ENCODE data around the gene SMAD3.

DNA sequence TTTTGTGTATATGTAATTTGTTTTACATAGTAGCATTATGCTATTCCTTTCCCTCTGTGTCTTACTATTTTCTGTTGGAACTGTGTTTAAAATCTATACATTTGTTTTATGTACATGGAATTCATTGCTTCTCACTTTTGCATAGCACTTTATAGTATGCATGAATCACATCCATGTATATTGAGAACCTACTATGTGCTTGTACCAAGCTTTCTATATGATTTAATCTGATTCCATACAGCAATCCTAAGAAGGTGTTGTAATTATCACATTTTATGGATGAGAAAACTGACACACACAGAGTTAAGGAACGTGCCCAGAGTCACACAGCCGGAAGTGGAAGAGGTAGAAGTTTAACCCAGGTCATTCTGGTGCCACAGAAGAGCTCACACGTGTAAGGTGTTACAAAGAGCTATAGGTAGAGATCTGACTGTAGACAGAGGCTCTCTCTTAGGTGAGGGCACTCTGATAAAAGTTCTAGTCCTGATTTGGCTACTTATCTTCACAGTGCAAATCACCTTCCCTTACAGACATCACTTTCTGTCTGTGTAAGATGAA, 3.5 kb upstream of the SMAD3 start:
- TF ChIP-seq CTCF (IDR thresholded peaks at IDR 0.05) (no peak), POLR2A (IDR thresholded peaks at IDR 0.05; ENCODE audit: low read depth) (no peak), POLR2AphosphoS5 (IDR thresholded peaks at IDR 0.05) (no peak), EP300 (IDR thresholded peaks at IDR 0.05) (no peak)

Measured in esophagus muscularis mucosa (tissue), 4 donors.